ENCODE results near the gene PHYKPL. TPM values are rescaled to one million over a fixed set of nuclear protein-coding genes. Genes with fewer than 3 reads are reported as not detected.

Gene PHYKPL
- total and polyA plus RNA-seq, 2 of the 13 experiments (the other 11 are each of a cell fraction or from before 2014, with no cell fraction given) = 18.0 to 78.6 TPM

- peaks cover 4 to 58% of the 10 kb centered on the region in 2 experiments; a peak in 3 of 5 replicates for H3K27me3 ChIP-seq (ENCODE audit: control insufficient read depth in 1 of 2, insufficient read depth in 2 of 2, low read length in 2 of 2)
- no peaks in the 10 kb centered on the region for H3K4me1 ChIP-seq (ENCODE audit: insufficient read depth, low read length)
- no TSS peak for BruUV-seq (replicated peaks)
- FAIRE-seq (no peak), ATAC-seq (no peak), DNase-seq (ENCODE audit: low spot score) (no peak)
- CTCF ChIA-PET (ENCODE audit: low intra/inter-chr PET ratio, low total read pairs) = no interaction called here
- H3K36me3 ChIP-seq (replicated peaks in 1 of 2; ENCODE audit: control insufficient read depth in 1 of 2, insufficient read depth in 2 of 2, low read length in 2 of 2) = no peaks in the 10 kb centered on the region
- TF ChIP-seq BRCA1 (CRISPR knock-in tag; IDR thresholded peaks at IDR 0.05) (no peak), KDM2A (CRISPR knock-in tag; IDR thresholded peaks at IDR 0.05; ENCODE audit: borderline replicate concordance, low read depth) (no peak), GATAD2A (CRISPR knock-in tag; IDR thresholded peaks at IDR 0.05) (no peak), NCOA1 (CRISPR knock-in tag; IDR thresholded peaks at IDR 0.05) (no peak), IRF9 (CRISPR knock-in tag; IDR thresholded peaks at IDR 0.05; ENCODE audit: borderline replicate concordance) (no peak), KAT7 (CRISPR knock-in tag; IDR thresholded peaks at IDR 0.05; ENCODE audit: borderline replicate concordance) (no peak), SNRNP70 (IDR thresholded peaks at IDR 0.05; ENCODE audit: low read depth, low read length) (no peak), PAX8 (CRISPR knock-in tag; IDR thresholded peaks at IDR 0.05; ENCODE audit: borderline replicate concordance) (no peak)
- H2AFZ ChIP-seq (ENCODE audit: low read length) = no peak overlapping the region
- 35% methylated on average over 6 of the region's 20 CpGs for WGBS (ENCODE audit: low lambda C conversion rate)
- no peak overlapping the region for H3K9ac ChIP-seq (ENCODE audit: insufficient read depth, low read depth, low read length)
- no peak overlapping the region for H3K4me3 ChIP-seq (replicated peaks in 1 of 3; ENCODE audit: insufficient read depth in 1 of 3, low read depth in 2 of 3, low read length in 3 of 3)
- no peaks in the 10 kb centered on the region for H4K20me1 ChIP-seq (ENCODE audit: insufficient read depth, low read length)
- no peaks in the 10 kb centered on the region for H3K79me2 ChIP-seq (ENCODE audit: insufficient read depth, low read length)
- POLR2A ChIA-PET = no interaction called here
- intact Hi-C loops (cut with micrococcal nuclease; ENCODE audit: unreplicated experiment) (no loop called here), in situ Hi-C loops (cut with HindIII; ENCODE audit: extremely low pct_ligation_motif_present, low pct_unique_long_range_greater_than_20kb) (loop anchor here (5.0 kb wide), 1 partner anchor 277 kb away; no protein-coding TSS in a partner anchor)
- no peak overlapping the region for H3K27ac ChIP-seq (ENCODE audit: extremely low read length, insufficient read depth, low read length)
- no peak overlapping the region for H3K4me2 ChIP-seq (ENCODE audit: low read depth, low read length)
- peaks cover 12% of the 10 kb centered on the region for H3K9me3 ChIP-seq (ENCODE audit: low read length)
Measured at GRCh38 chr5:178274781-178275537, 42.4 kb upstream of the PHYKPL start.
